HG02973 (cell line): ENCODE results near the gene SMIM44.

Experiments
- ATAC-seq: cut with Tn5 transposase; IDR thresholded peaks from one replicate; pipeline ENCODE4 v1.9.1; 2021; ENCODE audit warnings: moderate library complexity; ENCODE audit not compliant: unreplicated experiment

SMIM44 gene

DNA sequence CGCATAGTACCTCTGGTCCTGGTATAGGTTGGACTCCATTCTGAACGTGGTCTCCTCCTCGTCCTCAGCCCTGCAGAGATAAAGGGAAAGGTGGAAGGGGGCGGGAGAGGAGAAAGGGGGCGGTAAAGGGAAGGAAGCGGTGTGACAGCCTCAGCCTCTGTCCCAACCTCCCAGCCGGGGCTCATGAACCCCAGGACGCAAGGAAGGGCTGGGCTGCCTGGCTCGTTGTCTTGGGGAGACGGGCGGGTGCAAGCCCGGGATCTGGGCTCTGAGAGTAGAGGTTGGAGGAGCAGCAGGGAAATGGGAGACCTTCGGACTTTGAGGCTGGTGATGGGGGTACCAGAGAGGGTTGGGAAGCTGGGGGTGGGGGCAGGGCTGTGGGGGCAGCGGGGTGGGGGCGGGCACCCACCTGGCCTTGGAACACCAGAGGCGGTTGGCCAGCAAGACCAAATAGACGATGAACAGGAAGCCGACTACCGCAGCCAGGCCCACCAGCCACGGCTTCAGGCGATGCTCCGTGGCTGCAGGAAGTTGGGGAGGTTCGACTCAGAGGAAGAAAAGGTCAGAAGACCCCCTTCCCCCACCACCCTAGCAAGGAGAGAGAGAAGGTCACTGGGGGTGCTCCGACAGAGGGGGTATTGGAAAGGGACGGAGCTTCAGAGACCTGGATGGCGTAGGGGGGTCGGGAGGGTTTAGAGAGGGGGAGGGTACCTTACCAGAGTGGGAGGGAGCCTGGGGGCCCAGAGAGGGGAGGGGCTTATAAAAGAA, 4.6 kb downstream of the SMIM44 start:
- no peak for ATAC-seq

DNA sequence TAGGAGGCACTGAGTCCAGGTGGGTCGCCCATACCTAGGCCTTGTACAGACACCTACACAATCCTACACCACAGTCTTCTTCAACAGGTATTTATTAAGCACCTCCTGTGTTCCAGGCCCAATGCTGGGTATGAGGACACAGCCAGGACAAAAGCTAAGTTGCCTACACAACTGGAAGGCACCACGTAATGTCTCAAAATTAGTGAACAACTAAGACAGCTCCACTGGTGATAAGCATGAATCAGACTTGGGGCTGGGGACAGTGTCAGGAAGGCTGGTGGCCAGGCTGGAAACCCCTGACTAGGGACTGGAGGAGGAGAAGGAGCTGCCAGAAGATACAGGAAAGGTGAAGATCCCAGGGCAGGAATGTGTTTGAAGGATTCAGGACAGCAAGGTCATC, 5.3 kb downstream of the SMIM44 start:
- no peak for ATAC-seq

DNA sequence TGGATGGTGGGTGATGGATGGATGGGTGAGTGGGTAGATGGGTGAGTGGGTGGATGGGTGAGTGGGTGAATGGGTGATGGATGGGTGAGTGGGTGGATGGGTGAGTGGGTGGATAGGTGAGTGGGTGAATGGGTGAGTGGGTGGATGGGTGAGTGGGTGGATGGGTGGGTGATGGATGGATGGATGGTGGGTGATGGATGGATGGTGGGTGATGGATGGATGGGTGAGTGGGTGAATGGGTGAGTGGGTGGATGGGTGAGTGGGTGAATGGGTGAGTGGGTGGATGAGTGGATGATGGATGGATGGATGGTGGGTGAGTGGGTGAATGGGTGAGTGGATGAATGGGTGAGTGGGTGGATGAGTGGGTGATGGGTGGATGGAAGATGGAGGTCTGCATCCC, 5.7 kb downstream of the SMIM44 start:
- no peak for ATAC-seq

DNA sequence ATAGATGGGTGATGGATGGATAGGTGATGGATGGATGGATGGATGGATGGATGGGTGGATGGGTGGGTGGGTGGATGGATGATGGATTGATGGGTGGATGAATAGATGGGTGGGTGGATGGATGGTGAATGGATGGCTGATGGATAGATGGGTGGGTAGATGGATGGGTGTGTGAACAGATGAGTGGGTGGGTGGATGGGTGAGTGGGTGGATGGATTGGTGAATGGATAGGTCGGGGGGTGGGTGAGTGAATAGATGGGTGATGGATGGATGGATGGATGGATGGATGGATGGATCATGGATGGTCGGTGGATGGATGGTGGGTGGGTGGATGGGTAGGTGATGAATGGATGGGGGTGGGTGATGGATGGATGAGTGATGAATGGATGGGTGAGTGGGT, 6.4 kb downstream of the SMIM44 start:
- no peak for ATAC-seq

DNA sequence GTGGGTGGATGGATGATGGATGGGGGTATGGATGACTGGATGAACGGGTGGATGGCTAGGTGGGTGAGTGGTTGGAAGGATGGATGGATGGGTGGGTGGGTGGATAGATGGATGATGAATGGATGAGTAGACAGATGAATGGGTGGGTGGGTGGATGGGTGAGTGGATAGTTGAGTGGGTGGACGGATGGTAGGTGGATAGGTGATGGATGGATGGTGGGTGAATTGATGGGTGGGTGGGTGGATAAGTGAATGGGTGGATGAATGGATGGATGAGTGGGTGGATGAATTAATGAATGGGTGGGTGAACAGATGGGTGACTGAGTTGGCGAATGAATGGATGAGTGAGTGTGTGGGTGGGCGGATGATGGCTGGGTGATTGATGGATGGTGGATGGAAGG, 7.8 kb downstream of the SMIM44 start:
- ATAC-seq = no peak

DNA sequence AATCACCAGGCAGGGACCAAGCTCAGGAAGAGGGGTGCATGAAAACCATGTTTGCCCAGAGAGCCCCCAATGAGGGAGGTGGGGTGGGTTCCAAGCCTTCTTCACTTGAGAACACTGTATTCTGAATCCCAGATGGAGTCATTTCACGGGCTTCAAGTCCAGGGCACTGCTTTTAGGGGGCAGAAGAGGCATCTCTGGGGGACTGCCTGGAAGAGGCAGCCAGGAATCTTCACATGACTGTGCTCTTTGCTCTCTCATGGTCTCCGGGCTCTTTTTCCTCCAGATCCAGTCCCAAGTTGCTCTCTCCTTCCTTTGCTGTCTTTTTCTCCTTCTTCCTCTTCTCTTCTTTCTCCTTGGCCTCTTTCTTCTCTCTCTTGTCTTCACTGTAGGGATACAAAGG, 8.6 kb downstream of the SMIM44 start:
- no peak for ATAC-seq

DNA sequence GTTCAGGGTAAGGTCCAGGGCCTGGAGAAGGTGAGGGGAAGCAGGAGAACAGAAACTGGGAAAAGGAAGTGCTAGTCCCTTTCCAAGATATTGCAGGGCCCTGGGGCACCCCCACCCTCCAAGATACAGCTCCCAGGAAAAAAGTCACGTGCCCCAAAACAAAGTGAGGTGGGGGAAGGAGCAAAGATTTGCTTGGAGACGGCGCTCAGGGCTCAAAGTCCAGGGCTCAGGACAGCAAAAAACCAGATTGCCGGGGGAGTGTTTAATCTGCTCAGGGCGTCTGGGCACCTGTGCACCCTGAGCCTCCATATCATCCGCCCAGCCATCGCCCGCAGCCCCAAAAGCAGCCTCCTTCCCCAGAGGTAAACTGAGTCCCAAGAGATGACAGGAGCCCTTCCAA, 9.2 kb downstream of the SMIM44 start:
- no peak for ATAC-seq

DNA sequence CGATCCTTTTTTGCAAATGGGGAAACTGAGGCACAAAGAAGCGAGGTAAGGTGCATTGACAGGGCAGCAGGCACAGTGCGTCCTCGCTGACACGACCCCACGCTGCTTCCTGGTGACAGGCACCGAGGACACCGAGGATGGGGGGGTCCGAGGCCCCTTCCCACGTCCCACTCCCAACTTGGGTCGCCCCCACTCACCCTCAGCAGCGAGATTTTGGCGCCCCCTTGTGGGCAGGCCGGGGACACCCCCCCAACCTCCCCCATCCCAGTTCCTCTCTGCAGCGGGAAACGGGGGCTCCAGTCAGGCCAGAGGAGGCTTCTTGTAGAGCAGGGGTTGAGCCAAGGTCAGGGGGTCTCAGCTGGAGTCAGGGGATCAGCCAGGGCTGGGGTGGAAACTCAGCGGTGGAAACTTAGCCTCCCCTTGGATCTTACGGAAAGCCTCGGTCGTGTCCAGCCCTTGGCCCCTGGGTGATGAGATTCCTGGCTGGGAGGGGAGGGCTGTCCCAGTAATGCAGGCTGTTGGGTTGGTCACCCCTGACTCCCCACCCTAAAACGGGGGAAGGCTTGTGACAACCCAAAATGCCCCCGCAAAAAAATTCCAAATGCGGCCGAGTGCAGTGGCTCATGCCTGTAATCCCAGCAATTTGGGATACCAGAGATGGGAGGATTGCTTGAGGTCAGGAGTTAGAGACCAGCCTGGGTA, 11.1 kb downstream of the SMIM44 start:
- no peak for ATAC-seq

DNA sequence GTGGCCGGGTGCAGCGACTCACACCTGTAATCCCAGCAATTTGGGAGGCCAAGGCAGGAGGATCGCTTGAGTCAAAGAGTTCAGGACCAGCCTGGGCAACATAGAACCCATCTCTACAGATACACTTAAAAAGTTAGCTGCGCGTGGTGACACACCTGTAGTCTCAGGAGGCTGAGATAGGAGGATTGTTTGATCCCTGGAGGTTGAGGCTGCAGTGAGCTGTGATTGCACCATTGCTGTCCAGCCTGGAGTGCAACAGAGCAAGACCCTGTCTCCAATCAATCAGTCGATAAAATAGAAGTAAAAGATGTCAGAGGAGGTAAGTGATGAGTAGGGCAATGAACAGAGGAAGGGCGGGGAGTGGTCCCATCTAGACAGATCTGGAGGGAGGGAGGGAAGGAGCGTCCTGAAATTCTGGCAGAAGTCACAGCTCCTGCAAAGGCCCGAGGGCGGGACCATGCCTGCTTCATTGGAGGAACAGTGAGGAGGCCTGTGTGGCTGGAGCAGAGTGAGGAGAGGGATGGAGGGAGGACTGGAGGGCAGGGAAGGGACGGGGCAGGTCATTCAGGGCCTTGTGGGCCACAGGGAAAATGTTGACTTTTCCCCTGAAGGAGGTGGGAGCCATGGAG, 12.6 kb downstream of the SMIM44 start:
- no peak for ATAC-seq

DNA sequence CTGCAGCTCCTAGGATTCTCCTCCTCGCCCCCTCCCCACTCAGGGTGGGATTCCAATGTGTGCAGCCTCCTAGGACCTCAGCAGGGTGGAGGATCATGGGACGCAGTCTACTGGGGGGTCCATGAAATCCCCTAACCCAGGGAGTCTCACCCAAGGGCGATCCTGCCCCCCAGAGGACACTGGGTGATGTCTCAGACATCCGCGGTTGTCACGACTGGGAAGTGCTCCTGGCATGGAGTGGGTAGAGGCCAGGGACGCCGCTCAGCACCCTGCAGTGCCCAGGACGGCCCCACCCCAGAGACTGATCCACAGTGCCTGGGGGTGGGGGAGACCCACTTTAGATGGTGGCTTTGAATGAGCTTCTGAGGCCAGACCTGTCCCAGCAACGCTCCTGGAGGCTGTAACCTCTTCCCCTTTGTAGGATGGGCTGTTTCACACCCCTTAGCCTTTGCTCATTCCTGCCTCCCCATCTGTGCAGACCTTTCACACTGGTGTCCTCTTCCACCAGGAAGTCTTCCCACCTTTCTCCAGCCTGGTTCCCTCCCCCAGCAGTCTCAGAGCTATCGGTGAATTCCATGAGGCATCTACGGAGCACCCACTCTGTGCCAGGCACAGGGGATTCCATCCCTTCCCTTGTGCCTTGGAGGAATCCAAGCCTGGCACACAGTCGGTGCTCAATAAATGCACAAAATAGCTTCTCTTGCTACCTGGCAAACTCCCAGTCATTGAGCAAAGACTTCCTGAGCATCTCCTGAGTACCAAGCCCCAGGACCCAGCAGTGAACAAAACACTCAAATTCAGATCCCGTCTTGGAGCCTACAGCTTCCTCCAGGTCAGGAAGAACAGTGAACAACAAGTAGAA, 13.4 kb downstream of the SMIM44 start:
- ATAC-seq = no peak

DNA sequence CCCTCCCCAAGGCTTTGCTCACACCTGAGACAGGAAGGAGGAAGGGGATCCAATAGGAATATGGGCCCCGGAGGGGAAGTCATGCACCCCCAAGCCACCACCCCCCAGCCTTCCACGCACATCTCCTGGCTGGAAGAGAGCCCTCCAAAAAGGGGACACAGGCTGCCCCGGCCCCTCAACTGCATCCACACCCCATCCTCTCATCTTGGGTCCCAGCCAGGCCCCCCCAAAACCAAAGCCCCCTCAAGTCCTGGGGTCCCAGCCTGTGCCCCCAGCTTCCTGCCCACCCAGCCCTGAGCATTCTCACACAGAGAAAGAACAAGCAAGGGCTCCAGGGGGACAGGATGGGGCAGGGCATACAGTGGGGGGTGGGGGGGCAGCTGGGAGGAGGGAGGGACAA, 15.0 kb downstream of the SMIM44 start:
- ATAC-seq = no peak

DNA sequence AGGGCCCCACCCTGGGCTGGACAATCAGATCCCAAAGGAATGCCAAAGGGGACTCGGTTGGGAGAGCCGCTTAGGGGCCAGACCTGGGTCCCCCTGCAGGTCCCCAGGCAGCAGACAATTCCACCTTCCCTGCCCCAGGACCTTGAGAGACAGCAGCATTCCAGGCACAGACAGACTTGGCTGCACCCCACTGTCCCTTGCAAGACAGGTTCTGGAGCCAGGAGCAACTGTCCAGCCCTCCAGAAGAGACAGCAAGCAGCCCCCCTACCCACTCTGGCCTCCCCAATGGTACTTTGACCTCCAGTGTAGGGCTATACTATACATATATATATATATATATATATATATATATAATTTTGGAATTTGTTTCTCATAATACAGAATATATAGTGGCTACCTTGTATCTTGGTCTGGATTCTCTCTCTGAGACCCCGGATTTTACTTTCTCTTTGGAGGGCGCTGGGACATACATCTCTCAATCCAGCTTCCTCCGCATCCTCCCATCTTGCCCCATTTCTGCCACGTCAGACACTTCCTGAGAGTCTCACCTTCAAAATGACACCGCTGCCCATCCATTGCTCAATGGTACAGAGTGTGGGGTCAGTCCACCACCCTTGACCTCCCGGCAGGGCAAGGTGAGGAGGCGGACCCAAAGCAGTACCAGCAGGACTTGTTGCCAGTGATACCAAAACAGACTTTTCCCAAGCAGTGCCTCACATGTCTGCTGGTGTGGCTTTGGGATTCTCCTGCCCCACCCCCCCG, 15.6 kb downstream of the SMIM44 start:
- no peak for ATAC-seq

DNA sequence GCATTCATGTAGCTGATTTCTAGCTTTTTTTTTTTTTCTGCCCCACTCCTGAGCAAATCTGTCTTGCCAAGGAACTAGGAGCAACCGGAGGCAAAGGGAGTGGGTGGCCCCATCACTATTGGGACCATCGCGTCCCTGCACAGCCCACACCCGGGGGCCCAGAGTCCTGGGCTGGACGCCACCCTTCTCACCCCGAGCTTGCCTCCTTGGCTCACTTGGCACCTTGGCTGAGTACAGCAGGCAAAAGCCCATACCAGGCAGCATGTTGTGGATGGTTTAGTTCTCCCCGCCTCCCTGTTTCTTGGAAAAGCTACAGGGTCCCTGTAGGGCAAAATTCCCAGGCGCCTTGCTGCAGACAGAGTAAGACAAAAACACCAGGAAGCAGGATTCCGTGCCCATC, 16.6 kb downstream of the SMIM44 start:
- ATAC-seq = no peak

DNA sequence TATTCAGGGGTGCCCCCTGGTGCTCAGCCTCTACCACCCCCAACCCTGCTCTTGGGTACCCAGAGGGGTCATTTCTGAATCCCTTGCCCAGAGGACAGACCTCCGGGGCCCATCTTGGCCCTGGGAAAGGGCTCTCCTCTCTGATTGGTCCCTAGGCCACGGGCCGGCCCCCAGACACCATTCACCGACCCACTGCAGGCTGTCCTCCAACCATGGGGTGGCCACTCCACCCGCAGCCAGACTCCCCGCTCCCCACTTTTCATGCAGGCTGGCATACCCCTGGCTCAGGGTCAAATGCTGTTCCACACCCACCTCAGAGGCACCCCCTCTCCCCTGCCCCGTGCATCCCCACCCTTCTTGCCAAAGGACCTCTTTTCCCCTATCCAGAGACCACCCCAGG, 17.7 kb downstream of the SMIM44 start:
- ATAC-seq = no peak

DNA sequence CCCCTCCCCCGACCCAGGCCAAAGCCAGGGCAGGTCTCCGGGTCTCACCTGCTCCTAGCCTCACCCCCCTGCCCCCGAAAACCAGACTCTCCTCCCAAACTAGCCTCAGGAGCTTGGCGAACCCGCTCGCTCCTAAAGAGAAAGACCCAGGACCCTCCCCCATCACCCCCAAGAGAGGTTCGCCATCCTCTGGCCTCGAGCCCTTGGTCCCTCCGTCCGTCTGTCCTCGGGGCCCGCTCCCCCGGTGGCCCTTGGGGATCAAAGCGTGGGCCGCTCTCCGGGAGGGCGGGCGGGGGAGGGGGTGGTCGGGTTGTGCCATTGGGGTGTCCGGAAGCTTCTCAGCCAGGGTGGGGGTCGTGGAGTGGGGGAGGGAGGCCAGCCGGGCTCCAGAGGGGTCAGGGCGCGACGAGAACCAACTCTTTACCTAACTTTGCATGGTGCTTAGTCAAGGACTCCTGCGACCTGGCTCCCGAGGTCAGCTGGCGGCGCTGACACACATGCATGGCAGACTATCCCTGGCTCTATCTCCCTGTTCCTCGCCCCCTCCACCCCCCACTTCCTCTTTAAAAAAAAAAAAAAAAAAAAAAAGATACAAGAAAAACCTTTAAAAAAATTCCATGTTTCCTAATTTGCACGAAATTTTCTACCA, 18.5 kb downstream of the SMIM44 start:
- ATAC-seq = no peak

DNA sequence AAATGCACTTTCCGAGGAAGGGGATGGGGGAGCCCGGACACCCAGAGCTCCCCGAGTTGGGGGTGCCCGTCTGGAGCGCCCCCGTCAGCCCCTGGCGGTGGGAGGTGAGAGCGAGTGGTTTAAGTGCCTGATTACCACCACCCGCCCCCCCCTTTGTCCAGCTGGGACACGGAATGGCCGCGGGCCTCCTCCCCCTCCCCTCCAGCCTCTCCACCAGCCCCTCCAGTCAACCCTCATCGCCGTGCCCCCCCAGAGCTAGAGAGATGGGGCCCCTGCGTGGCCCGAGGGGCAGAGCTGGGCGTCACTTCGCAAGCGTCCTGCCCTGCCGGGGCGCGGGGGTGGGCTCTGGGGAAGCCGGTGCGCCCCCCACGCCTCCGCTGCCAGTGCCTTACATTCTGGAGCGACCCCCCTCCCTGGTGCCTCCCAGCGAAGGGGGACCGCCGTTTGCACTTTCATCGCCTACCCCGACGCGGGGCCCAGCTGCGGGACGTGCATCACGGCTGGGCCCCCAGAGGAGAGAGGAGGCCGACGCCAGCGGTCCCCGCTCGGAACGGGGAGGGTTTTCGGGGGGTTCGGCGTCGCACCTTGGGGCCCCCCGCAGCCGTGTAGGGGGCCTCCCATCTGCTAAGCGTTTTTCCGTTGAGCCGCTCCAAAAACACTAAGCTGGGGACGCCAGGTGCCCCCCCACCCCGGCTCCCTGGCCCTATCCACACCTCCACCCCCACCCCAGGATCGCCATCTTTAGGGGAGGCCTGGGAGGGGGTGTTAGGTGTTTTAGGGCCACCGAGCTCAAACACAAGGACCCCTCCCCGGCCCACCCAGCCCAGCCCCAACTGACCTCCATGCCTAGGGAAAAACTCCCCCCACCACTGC, 19.3 kb downstream of the SMIM44 start:
- no peak for ATAC-seq

DNA sequence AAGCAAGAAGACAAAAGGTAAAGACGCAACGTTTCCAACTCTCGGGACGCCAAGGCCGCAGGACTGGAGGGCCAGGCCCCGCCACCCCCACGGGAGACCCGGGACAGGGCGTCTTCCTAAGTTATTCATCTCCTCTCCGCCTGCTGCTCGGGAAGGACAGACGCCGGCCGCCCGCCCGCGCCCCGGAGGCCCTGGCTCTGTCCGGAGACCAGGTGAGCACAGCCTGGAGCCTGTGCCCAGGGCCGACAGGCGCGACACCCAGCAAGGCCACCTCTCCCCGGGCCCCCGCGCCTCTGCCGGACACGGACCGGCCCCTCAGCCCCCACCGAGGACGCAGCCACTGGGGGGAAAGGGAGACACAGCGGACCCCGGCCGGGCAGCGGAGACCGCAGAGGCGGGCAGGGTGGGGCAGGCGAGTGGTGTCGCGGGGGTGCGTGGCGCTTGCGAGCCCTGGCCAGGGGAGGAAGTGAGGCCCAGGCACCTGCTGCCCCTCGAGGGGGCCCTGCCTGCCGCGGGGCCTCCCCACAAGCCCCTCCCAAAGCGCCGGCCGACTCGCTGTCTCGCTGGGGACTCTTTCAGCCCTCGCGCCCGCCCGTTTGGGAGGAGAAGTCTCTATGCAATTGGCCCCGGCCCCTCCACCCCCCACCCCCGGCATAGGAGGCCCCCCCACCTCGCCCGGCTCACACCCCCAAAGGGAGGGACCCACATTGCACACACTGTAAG, 20.1 kb downstream of the SMIM44 start:
- no peak for ATAC-seq

DNA sequence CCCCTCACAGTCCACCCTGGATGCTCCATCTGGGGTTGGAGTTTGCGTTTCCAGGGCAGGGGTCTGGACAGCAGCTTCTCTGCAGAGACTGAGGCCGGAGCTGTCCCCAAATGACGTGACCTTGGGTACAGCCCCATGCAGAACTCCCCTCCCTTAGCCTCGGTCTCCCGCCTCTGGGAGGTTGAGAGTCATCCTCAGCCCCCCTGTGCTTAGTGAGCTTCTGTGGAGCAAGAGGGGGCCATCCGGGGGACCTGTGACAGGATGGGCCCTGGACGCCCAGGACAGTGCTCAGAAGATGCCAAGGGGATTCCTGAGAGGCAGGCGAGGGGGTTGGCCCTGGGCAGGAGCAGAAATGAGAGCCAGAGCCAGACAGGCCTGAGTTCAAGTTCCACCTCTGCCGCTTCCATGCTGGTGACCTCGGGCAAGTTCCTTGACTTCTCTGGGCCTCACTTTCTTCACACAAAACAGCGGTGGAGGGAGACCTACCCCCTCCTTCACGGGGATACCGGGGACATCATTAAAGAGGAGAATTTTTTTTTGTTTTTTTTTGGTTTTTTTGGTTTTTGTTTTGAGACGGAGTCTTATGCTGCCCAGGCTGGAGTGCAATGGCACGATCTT, 23.2 kb downstream of the SMIM44 start:
- no peak for ATAC-seq
